T-cell (primary cell): ENCODE results near the gene ATP2C1. TPM values are rescaled to one million over a fixed set of nuclear protein-coding genes. Genes with fewer than 3 reads are reported as not detected.

Experiments
- ATAC-seq, 4 experiments: fragments of 200-7000 bp in 3 of 4; fragments of 150-1000 bp in 1 of 4; cut with Tn5 transposase; replicated peaks in 1 of 4; 1 replicate in 3 of 4; 2 replicates in 1 of 4; pipeline ENCODE4 v1.10.0; 2021; ENCODE audit warnings: moderate library complexity in 3 of 4, mild to moderate bottlenecking in 2 of 4, moderate number of reproducible peaks in 1 of 4
- CTCF ChIA-PET, 2 donors: fragments of 300-600 bp; sonication (Branson Sonifier 250); formaldehyde crosslinking; loops; one replicate each; lab custom pipeline; 2022; ENCODE audit warnings: antibody characterized with exemption in 2 of 2; lab: Charles Lee
- POLR2A ChIA-PET, 2 donors: fragments of 300-600 bp; sonication (Branson Sonifier 250); formaldehyde crosslinking; loops; one replicate each; lab custom pipeline; 2022; ENCODE audit warnings: antibody characterized with exemption in 2 of 2; lab: Charles Lee
- DNase-seq, 35 experiments: peaks; one replicate each; pipeline versions ENCODE4 v3.0.0 to v3.0.0-alpha.2; 2013 to 2023
- H3K27ac ChIP-seq: one replicate; pipeline ENCODE4 v1.5.1; 2013; ENCODE audit warnings: low read length
- H3K27me3 ChIP-seq, 2 experiments: replicated peaks in 1 of 2; 1 replicate in 1 of 2; 2 replicates in 1 of 2; pipeline versions ENCODE4 v1.6.1 to v1.7.0; 2013; ENCODE audit warnings: low read length in 1 of 2, mixed read lengths in 1 of 2; ENCODE audit not compliant: control insufficient read depth in 2 of 2, insufficient read depth in 2 of 2; ENCODE audit errors: extremely low read depth in 1 of 2
- H3K36me3 ChIP-seq, 2 donors: 1 replicate in 1 of 2; 2 replicates in 1 of 2; pipeline versions ENCODE4 v1.6.1 to v1.7.0; 2013; ENCODE audit warnings: low read length in 1 of 2; ENCODE audit not compliant: control insufficient read depth in 2 of 2, insufficient read depth in 1 of 2; ENCODE audit errors: extremely low read depth in 1 of 2
- H3K4me1 ChIP-seq, 2 experiments: 1 replicate in 1 of 2; 2 replicates in 1 of 2; pipeline versions ENCODE4 v1.6.1 to v1.7.0; 2013; ENCODE audit warnings: low read length in 2 of 2, mixed read lengths in 1 of 2; ENCODE audit not compliant: insufficient read depth in 2 of 2, control insufficient read depth in 1 of 2; ENCODE audit errors: extremely low read depth in 1 of 2
- H3K4me3 ChIP-seq, 2 donors: 1 replicate in 1 of 2; 2 replicates in 1 of 2; pipeline versions ENCODE4 v1.5.1 to v1.7.0; 2013; ENCODE audit warnings: mild to moderate bottlenecking in 2 of 2, low read length in 1 of 2, moderate library complexity in 1 of 2; ENCODE audit not compliant: control insufficient read depth in 1 of 2; ENCODE audit errors: extremely low read depth in 1 of 2
- H3K9me3 ChIP-seq: 2 replicates; pipeline ENCODE4 v1.7.0; 2013
- H3K27ac Mint-ChIP-seq, 2 donors: one replicate each; pipeline ENCODE4 v1.8.0; 2020 to 2021; ENCODE audit warnings: mild to moderate bottlenecking in 2 of 2, mixed read lengths in 2 of 2
- H3K27me3 Mint-ChIP-seq, 2 donors: one replicate each; pipeline ENCODE4 v1.8.0; 2021 to 2022; ENCODE audit warnings: mixed read lengths in 2 of 2
- H3K36me3 Mint-ChIP-seq: one replicate; pipeline ENCODE4 v1.8.0; 2021; ENCODE audit warnings: mixed read lengths
- H3K4me1 Mint-ChIP-seq, 3 donors: one replicate each; pipeline ENCODE4 v1.8.0; 2020 to 2022; ENCODE audit warnings: mixed read lengths in 3 of 3, mild to moderate bottlenecking in 1 of 3
- H3K4me3 Mint-ChIP-seq, 3 donors: one replicate each; pipeline ENCODE4 v1.8.0; 2020 to 2022; ENCODE audit warnings: mild to moderate bottlenecking in 3 of 3, mixed read lengths in 3 of 3, moderate library complexity in 3 of 3
- H3K9me3 Mint-ChIP-seq, 3 donors: one replicate each; pipeline ENCODE4 v1.8.0; 2020 to 2022; ENCODE audit warnings: mixed read lengths in 3 of 3
- WGBS: methylation state at CpG from one replicate; pipeline ENCODE4 v1.1.5; 2013; ENCODE audit warnings: missing lambda C conversion rate; ENCODE audit not compliant: insufficient coverage; 5-methylcytosine and 5-hydroxymethylcytosine counted together
- total RNA-seq, 35 experiments: library from RNA in 6 of 35; stranded (reverse) in 6 of 35; fragments of 120-200 nt in 1 of 35; gene quantifications; one replicate each; pipeline versions ENCODE4 v1.2.1 to v1.2.4 and lab custom pipeline; 2013 to 2026

Gene ATP2C1
- total RNA-seq, 5 donors from 2014 or later (not counting 1 experiment from before 2014, with no cell fraction given) = 36.4 to 60.1 (median 42.6) TPM

GRCh38 chr3:130865489-130865888 is 28.4 kb upstream of the ATP2C1 start:
- H3K27me3 Mint-ChIP-seq = peaks cover 2 to 4% of the 10 kb centered on the region in 2 donors
- DNase-seq (no peak), ATAC-seq (no peak)
- H3K27ac Mint-ChIP-seq = no peak overlapping the region
- Histone ChIP-seq H3K36me3 (no peaks in the 10 kb centered on the region), H3K9me3 (no peaks in the 10 kb centered on the region), H3K27ac (no peak overlapping the region), H3K4me1 (no peaks in the 10 kb centered on the region), H3K27me3 (no peaks in the 10 kb centered on the region), H3K4me3 (no peak overlapping the region)
- ChIA-PET POLR2A (no interaction called here), CTCF (no interaction called here)
- H3K4me3 Mint-ChIP-seq = no peak overlapping the region
- H3K36me3 Mint-ChIP-seq = no peaks in the 10 kb centered on the region
- 83% methylated on average over 2 of the region's 2 CpGs for WGBS
- no peaks in the 10 kb centered on the region for H3K4me1 Mint-ChIP-seq
- no peaks in the 10 kb centered on the region for H3K9me3 Mint-ChIP-seq

- ChIA-PET POLR2A (no interaction called here), CTCF (interaction anchor here in 1 of 2 donors (0.5 kb wide), 1 partner anchor 1478 kb away, joined by 4 read pairs; no protein-coding TSS in a partner anchor)
- no peak for DNase-seq
- H3K27me3 Mint-ChIP-seq = peaks cover 0 to 5% of the 10 kb centered on the region in 2 donors
- H3K4me3 ChIP-seq = no peak overlapping the region
- no peaks in the 10 kb centered on the region for H3K4me1 ChIP-seq
- no peaks in the 10 kb centered on the region for H3K9me3 Mint-ChIP-seq
- H3K9me3 ChIP-seq = no peaks in the 10 kb centered on the region
- H3K4me1 Mint-ChIP-seq = no peaks in the 10 kb centered on the region
- no peak overlapping the region for H3K4me3 Mint-ChIP-seq
- no peaks in the 10 kb centered on the region for H3K36me3 ChIP-seq
- H3K27ac ChIP-seq = no peak overlapping the region
- H3K27ac Mint-ChIP-seq = no peak overlapping the region
- H3K36me3 Mint-ChIP-seq = no peaks in the 10 kb centered on the region
- H3K27me3 ChIP-seq = no peaks in the 10 kb centered on the region
- ATAC-seq = no peak
Observed at GRCh38 chr3:130866327-130866726, 27.6 kb upstream of the ATP2C1 start.

GRCh38 chr3:130870423-130870822 is 23.5 kb upstream of the ATP2C1 start:
- ATAC-seq = no peak
- ChIA-PET CTCF (no interaction called here), POLR2A (no interaction called here)

GRCh38 chr3:130876594-130876993 is 17.3 kb upstream of the ATP2C1 start:
- no peak for ATAC-seq
- Mint-ChIP-seq H3K27me3 (peaks cover 5 to 11% of the 10 kb centered on the region in 2 donors), H3K9me3 (peaks cover 9 to 27% (median 20%) of the 10 kb centered on the region in 3 donors), H3K36me3 (peaks cover 8% of the 10 kb centered on the region), H3K27ac (no peak overlapping the region), H3K4me3 (no peak overlapping the region), H3K4me1 (no peaks in the 10 kb centered on the region)
- H3K27ac ChIP-seq = no peak overlapping the region
- peaks cover 2% of the 10 kb centered on the region for H3K9me3 ChIP-seq
- no peak for DNase-seq
- no peaks in the 10 kb centered on the region for H3K4me1 ChIP-seq
- H3K36me3 ChIP-seq = no peaks in the 10 kb centered on the region
- WGBS = no CpG with 5 or more reads among the region's 2 CpGs
- CTCF ChIA-PET = no interaction called here
- POLR2A ChIA-PET = no interaction called here
- H3K27me3 ChIP-seq = no peaks in the 10 kb centered on the region
- H3K4me3 ChIP-seq = no peak overlapping the region

More at GRCh38 chr3:130870423-130870822, 23.5 kb upstream of the ATP2C1 start:
- H3K9me3 ChIP-seq = no peaks in the 10 kb centered on the region
- no peak for DNase-seq
- Mint-ChIP-seq H3K27me3 (peaks cover 3 to 10% of the 10 kb centered on the region in 2 donors), H3K4me1 (no peaks in the 10 kb centered on the region), H3K9me3 (no peaks in the 10 kb centered on the region), H3K4me3 (no peak overlapping the region), H3K27ac (no peak overlapping the region), H3K36me3 (no peaks in the 10 kb centered on the region)
- no peaks in the 10 kb centered on the region for H3K36me3 ChIP-seq
- WGBS = 80% methylated on average over 1 of the region's 1 CpG
- H3K4me1 ChIP-seq = no peaks in the 10 kb centered on the region
- H3K27ac ChIP-seq = no peak overlapping the region
- no peak overlapping the region for H3K4me3 ChIP-seq
- H3K27me3 ChIP-seq = no peaks in the 10 kb centered on the region

DNA sequence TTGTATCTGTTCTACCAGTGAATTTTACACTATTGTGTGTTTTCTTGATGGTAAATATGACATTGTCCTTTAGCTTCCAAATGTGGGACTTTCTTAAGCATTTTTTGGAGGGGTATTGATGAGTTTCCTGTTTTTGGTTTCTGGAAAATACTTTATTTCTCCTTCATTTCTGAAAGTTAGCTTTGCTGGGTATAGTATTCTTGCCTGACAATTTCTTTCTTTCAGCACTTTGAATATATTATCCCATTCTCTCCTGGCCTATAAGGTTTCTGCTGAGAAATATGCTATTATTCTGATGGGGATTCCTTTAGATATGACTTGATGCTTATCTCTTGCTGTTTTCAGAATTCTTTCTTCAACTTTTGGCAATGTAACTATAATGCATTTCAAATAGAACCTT is 15.4 kb upstream of the ATP2C1 start:
- H3K27me3 Mint-ChIP-seq = peaks cover 5 to 11% of the 10 kb centered on the region in 2 donors
- ATAC-seq (no peak), DNase-seq (no peak)
- H3K9me3 ChIP-seq = peaks cover 2% of the 10 kb centered on the region
- H3K36me3 ChIP-seq = no peaks in the 10 kb centered on the region
- ChIA-PET POLR2A (no interaction called here), CTCF (no interaction called here)
- no peak overlapping the region for H3K27ac Mint-ChIP-seq
- H3K4me3 Mint-ChIP-seq = no peak overlapping the region
- no peak overlapping the region for H3K4me3 ChIP-seq
- H3K4me1 Mint-ChIP-seq = no peaks in the 10 kb centered on the region
- H3K27ac ChIP-seq = no peak overlapping the region
- peaks cover 0 to 2% of the 10 kb centered on the region in 2 experiments for H3K27me3 ChIP-seq
- H3K4me1 ChIP-seq = no peaks in the 10 kb centered on the region
- peaks cover 9 to 31% (median 24%) of the 10 kb centered on the region in 3 donors for H3K9me3 Mint-ChIP-seq
- peaks cover 8% of the 10 kb centered on the region for H3K36me3 Mint-ChIP-seq

- Histone ChIP-seq H3K9me3 (no peaks in the 10 kb centered on the region), H3K36me3 (no peaks in the 10 kb centered on the region), H3K27me3 (peaks cover 0 to 14% of the 10 kb centered on the region in 2 experiments), H3K27ac (no peak overlapping the region), H3K4me3 (no peak overlapping the region), H3K4me1 (peaks cover under 1 to 1% of the 10 kb centered on the region in 2 experiments)
- ATAC-seq = no peak
- H3K9me3 Mint-ChIP-seq = peaks cover 0 to 9% (median 0%) of the 10 kb centered on the region in 3 donors
- H3K27ac Mint-ChIP-seq = no peak overlapping the region
- no peaks in the 10 kb centered on the region for H3K36me3 Mint-ChIP-seq
- no CpG with 5 or more reads among the region's 1 CpG for WGBS
- no peak for DNase-seq
- no peak overlapping the region for H3K4me3 Mint-ChIP-seq
- ChIA-PET POLR2A (no interaction called here), CTCF (interaction anchor here in 1 of 2 donors (0.6 kb wide), 2 partner anchors 600 to 616 kb away, joined by 3 to 6 read pairs; no protein-coding TSS in a partner anchor)
- H3K27me3 Mint-ChIP-seq = peaks cover 16 to 26% of the 10 kb centered on the region in 2 donors
- H3K4me1 Mint-ChIP-seq = peaks cover under 1 to 6% (median 6%) of the 10 kb centered on the region in 3 donors
Observed at GRCh38 chr3:130889416-130889946, 4.4 kb upstream of the ATP2C1 start.
